ENCODE results near the gene ACP6. TPM values are rescaled to one million over a fixed set of nuclear protein-coding genes. Genes with fewer than 3 reads are reported as not detected.

The ACP6 gene
- total and polyA plus RNA-seq, 2 of the 13 experiments (the other 11 are each of a cell fraction or from before 2014, with no cell fraction given), result 18.1 to 33.7 TPM

DNA sequence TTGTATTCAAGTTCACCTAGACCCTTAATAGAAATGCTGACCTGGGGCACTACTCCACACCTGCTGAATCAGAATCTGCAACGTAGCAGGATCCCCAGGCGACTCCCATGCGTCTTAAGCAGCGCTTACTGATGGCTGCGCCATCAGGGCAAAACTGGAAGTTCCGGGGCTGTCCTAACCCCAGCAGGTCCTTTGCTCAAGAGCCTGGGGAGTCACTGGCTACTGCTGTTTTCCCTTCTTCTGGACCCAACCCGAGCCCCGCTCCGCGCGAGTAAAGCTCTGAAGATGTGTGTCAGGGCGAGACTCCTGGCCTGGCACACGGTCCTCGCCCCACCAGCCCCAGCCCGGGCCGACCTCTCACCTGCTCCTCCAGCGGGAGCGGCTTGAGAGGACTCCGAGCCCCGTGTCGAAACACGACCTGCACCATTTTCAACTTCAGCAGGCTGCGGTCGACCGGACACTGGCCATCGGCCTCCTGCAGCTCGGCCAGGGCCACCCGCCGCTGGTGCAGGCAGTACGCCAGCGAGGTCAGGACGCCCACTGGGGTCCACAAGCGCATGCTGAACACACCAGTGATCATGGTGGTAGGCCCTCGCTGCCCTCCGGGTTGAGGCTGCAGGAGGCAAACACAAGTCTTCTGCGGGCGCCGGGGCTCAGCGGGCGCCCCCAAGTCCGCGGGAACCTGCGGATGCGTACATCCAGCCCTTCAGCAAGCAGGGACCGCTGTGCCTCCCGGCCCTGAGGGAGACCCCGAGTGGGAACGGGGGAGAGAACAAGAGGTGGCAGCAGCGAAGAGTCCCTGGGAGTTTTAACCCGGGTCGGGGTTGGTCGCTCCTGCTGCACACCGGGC, 630 bp downstream of the ACP6 start (continued):
- TF ChIP-seq BORCS8-MEF2B (CRISPR knock-in tag; IDR thresholded peaks at IDR 0.05) (peak; percentile 20; the same call in 1 of the 2 replicates), ZFY (CRISPR knock-in tag; IDR thresholded peaks at IDR 0.05) (peak; percentile 54; the same call in 1 of the 2 replicates), ZFP91 (CRISPR knock-in tag; IDR thresholded peaks at IDR 0.05; ENCODE audit: borderline replicate concordance) (peak; percentile 54), SPEN (CRISPR knock-in tag; IDR thresholded peaks at IDR 0.05; ENCODE audit: low read depth) (no peak), ZNF841 (CRISPR knock-in tag; IDR thresholded peaks at IDR 0.05; ENCODE audit: borderline replicate concordance) (no peak), RFX5 (IDR thresholded peaks at IDR 0.05; ENCODE audit: low read depth, low read length) (no peak), MZF1 (CRISPR knock-in tag; IDR thresholded peaks at IDR 0.05; ENCODE audit: borderline replicate concordance) (no peak), ELK4 (CRISPR knock-in tag; IDR thresholded peaks at IDR 0.05; ENCODE audit: borderline replicate concordance) (no peak), ZNF574 (CRISPR knock-in tag; IDR thresholded peaks at IDR 0.05) (0 out of 2 replicates have a peak, but pooled peaks have one; percentile 15), THAP11 (CRISPR knock-in tag; IDR thresholded peaks at IDR 0.05) (no peak), KAT8 (CRISPR knock-in tag; IDR thresholded peaks at IDR 0.05) (no peak), ZNF737 (CRISPR knock-in tag; IDR thresholded peaks at IDR 0.05; ENCODE audit: borderline replicate concordance) (peak; percentile 87)
- TF ChIP-seq, protein P1, sequence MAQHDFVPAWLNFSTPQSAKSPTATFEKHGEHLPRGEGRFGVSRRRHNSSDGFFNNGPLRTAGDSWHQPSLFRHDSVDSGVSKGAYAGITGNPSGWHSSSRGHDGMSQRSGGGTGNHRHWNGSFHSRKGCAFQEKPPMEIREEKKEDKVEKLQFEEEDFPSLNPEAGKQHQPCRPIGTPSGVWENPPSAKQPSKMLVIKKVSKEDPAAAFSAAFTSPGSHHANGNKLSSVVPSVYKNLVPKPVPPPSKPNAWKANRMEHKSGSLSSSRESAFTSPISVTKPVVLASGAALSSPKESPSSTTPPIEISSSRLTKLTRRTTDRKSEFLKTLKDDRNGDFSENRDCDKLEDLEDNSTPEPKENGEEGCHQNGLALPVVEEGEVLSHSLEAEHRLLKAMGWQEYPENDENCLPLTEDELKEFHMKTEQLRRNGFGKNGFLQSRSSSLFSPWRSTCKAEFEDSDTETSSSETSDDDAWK (CRISPR knock-in tag; IDR thresholded peaks at IDR 0.05), result no peak
- TF ChIP-seq, protein P2, sequence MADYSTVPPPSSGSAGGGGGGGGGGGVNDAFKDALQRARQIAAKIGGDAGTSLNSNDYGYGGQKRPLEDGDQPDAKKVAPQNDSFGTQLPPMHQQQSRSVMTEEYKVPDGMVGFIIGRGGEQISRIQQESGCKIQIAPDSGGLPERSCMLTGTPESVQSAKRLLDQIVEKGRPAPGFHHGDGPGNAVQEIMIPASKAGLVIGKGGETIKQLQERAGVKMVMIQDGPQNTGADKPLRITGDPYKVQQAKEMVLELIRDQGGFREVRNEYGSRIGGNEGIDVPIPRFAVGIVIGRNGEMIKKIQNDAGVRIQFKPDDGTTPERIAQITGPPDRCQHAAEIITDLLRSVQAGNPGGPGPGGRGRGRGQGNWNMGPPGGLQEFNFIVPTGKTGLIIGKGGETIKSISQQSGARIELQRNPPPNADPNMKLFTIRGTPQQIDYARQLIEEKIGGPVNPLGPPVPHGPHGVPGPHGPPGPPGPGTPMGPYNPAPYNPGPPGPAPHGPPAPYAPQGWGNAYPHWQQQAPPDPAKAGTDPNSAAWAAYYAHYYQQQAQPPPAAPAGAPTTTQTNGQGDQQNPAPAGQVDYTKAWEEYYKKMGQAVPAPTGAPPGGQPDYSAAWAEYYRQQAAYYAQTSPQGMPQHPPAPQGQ (CRISPR knock-in tag; IDR thresholded peaks at IDR 0.05; ENCODE audit: borderline replicate concordance), result no peak
